ELR (cell line): ENCODE measurements around the gene MID1.

Experiments used
- DNase-seq: peaks from one replicate; pipeline ENCODE4 v3.0.0-alpha.2; 2015; ENCODE audit warnings: low read depth

MID1 gene

GRCh38 chrX:10429908-10430307 lies 190.5 kb downstream of the MID1 start:
- DNase-seq = no peak

- no peak for DNase-seq
These were observed 193.1 kb downstream of the MID1 start for GRCh38 chrX:10427249-10427648.

- DNase-seq = no peak
These were observed 196.7 kb downstream of the MID1 start for GRCh38 chrX:10423716-10424115.

- DNase-seq = no peak
These were observed 200.3 kb downstream of the MID1 start for GRCh38 chrX:10420134-10420533.

GRCh38 chrX:10416424-10416823 lies 204.0 kb downstream of the MID1 start:
- DNase-seq = no peak

- DNase-seq = peak; percentile 43
These were observed 204.9 kb downstream of the MID1 start for GRCh38 chrX:10415306-10416001.

GRCh38 chrX:10414862-10415261 lies 205.5 kb downstream of the MID1 start:
- peak; percentile 49 for DNase-seq

GRCh38 chrX:10414156-10414824 lies 206.1 kb downstream of the MID1 start:
- no peak for DNase-seq

- no peak for DNase-seq
These were observed 215.9 kb downstream of the MID1 start for GRCh38 chrX:10404436-10404835.

- peak; percentile 26 for DNase-seq
These were observed 219.1 kb downstream of the MID1 start for GRCh38 chrX:10401239-10401638.

- DNase-seq = no peak
These were observed 221.2 kb downstream of the MID1 start for GRCh38 chrX:10399043-10399741.

- no peak for DNase-seq
These were observed 222.2 kb downstream of the MID1 start for GRCh38 chrX:10398215-10398614.

- no peak for DNase-seq
These were observed 223.0 kb downstream of the MID1 start for GRCh38 chrX:10397349-10397748.

- DNase-seq = no peak
These were observed 224.7 kb downstream of the MID1 start for GRCh38 chrX:10395643-10396042.
